ENCODE measurements around the gene CREBRF.

DNA sequence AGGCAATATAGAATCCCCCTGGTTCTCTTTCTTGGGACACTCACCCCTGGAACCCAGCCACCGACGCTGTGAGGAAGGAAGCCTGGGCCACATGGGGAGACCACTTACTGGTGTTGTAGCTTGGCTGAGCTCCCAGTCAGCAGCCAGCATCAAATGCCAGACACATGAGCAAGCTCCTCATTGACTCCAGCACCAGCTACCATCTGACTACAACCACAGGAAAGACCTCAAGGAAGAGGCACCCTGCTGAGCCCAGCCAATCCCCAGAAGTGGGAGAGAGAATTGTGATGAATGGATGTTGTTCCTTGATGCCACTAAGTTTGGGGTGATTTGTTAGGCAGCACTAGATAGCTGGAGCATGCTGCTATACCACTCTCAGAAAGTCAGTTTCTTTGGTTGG lies 124.2 kb downstream of the CREBRF start:
- TF ChIP-seq, protein P1, sequence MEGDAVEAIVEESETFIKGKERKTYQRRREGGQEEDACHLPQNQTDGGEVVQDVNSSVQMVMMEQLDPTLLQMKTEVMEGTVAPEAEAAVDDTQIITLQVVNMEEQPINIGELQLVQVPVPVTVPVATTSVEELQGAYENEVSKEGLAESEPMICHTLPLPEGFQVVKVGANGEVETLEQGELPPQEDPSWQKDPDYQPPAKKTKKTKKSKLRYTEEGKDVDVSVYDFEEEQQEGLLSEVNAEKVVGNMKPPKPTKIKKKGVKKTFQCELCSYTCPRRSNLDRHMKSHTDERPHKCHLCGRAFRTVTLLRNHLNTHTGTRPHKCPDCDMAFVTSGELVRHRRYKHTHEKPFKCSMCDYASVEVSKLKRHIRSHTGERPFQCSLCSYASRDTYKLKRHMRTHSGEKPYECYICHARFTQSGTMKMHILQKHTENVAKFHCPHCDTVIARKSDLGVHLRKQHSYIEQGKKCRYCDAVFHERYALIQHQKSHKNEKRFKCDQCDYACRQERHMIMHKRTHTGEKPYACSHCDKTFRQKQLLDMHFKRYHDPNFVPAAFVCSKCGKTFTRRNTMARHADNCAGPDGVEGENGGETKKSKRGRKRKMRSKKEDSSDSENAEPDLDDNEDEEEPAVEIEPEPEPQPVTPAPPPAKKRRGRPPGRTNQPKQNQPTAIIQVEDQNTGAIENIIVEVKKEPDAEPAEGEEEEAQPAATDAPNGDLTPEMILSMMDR (IDR thresholded peaks at IDR 0.05): no peak
- TF ChIP-seq POLR2AphosphoS5 (IDR thresholded peaks at IDR 0.05; ENCODE audit: insufficient read depth in 1 of 2, low read depth in 1 of 2): no peak

All from vagina (tissue), 2 donors.